Measurements from ENCODE around the gene SBDS. TPM values are rescaled to one million over a fixed set of nuclear protein-coding genes. Genes with fewer than 3 reads are reported as not detected.
"Not testable (repeated sequence)": the region's sequence is repeated elsewhere in the genome, so short reads cannot be mapped to it uniquely, and the experiment has no call there.

SBDS gene
- total RNA-seq (2021): 37.8 and 38.5 TPM in 2 replicates
- long read RNA-seq, transcript SBDS-201 (5 exons, 1,631 nt): major isoform, 267 of 287 reads
- long read RNA-seq, partial matches to known transcripts: 10 of 287 reads
- long read RNA-seq, other reads (novel, unspliced or antisense): 10 of 287 reads

GRCh38 chr7:66995050-66995776, at the start of gene SBDS:
SBDS (minus strand) TSS chr7:66995586; CDS start chr7:66995417, 169 bp downstream.
- not testable (repeated sequence) for H4K91ac ChIP-seq (ENCODE audit: insufficient read length, low read depth, low read length); H3K9me3 ChIP-seq (ENCODE audit: control insufficient read depth, low read depth, low read length); H2AK5ac ChIP-seq (ENCODE audit: insufficient read length, low read length); H2BK15ac ChIP-seq (ENCODE audit: low read depth, low read length); H3K9me3 Mint-ChIP-seq; H3K27me3 ChIP-seq (ENCODE audit: insufficient read depth, low read length); H3K18ac ChIP-seq (ENCODE audit: insufficient read length, low read depth, low read length); H3K23me2 ChIP-seq (ENCODE audit: insufficient read length, low read depth, low read length, poor library complexity, severe bottlenecking); H4K8ac ChIP-seq (replicated peaks; ENCODE audit: insufficient read length, low read depth, low read length); H2BK12ac ChIP-seq (ENCODE audit: insufficient read length, low read depth, low read length); H3T11ph ChIP-seq (ENCODE audit: low read length); H3K23ac ChIP-seq (ENCODE audit: insufficient read length, low read depth, low read length); H2BK120ac ChIP-seq (ENCODE audit: low read depth, low read length, poor library complexity, severe bottlenecking); H2AFZ ChIP-seq (ENCODE audit: low read length); H3K4me1 ChIP-seq (ENCODE audit: insufficient read depth, low read length); H3K56ac ChIP-seq (ENCODE audit: insufficient read length, low read depth, low read length); H4K20me1 ChIP-seq (ENCODE audit: control insufficient read depth, insufficient read depth, insufficient read length); H3K27me3 Mint-ChIP-seq (ENCODE audit: low read depth); H3K4ac ChIP-seq (ENCODE audit: low read depth, low read length); H3K79me2 ChIP-seq (ENCODE audit: insufficient read depth, low read length); H3K27ac ChIP-seq (ENCODE audit: insufficient read length, low read depth, low read length); H2BK20ac ChIP-seq (ENCODE audit: low read depth, low read length, poor library complexity, severe bottlenecking); H2BK5ac ChIP-seq (ENCODE audit: insufficient read length, low read length); H3K79me1 ChIP-seq (ENCODE audit: insufficient read depth, low read depth, low read length, poor library complexity, severe bottlenecking); H4K5ac ChIP-seq (ENCODE audit: insufficient read length, low read depth, low read length)
- Histone ChIP-seq H3K4me2 (ENCODE audit: insufficient read depth, insufficient read length, low read length) (peak within 1 kb of the TSS; percentile 74), H3K14ac (ENCODE audit: insufficient read depth, low read length) (peak within 1 kb of the TSS; percentile 78; the same call in 1 of the 2 replicates), H3K9ac (ENCODE audit: extremely low read depth, insufficient read length, low read length) (peak within 1 kb of the TSS; percentile 82)
- Mint-ChIP-seq H3K36me3 (ENCODE audit: insufficient read depth in 1 of 3, low read depth in 3 of 3) (peaks cover 12 to 40% (median 30%) of the 10 kb centered on the region in 3 experiments; a peak in 6 of 7 replicates), H3K27ac (peak within 1 kb of the TSS; percentile 99), H3K4me1 (peaks cover 8 to 13% of the 10 kb centered on the region in 2 experiments), H3K4me3 (peak within 1 kb of the TSS; percentile 98)
- no CpG with 5 or more reads among the region's 59 CpGs for WGBS (ENCODE audit: extremely low coverage, insufficient read length, low lambda C conversion rate)
- peak; percentile 97 for DNase-seq

- not testable (repeated sequence) for H3K27ac ChIP-seq (ENCODE audit: insufficient read length, low read depth, low read length); H3K36me3 Mint-ChIP-seq (ENCODE audit: insufficient read depth in 1 of 3, low read depth in 3 of 3)
- WGBS (ENCODE audit: extremely low coverage, insufficient read length, low lambda C conversion rate): no CpG with 5 or more reads among the region's 4 CpGs
These were observed 48.2 kb upstream of the SBDS start for GRCh38 chr7:67043559-67043930.

More at GRCh38 chr7:67043559-67043930, 48.2 kb upstream of the SBDS start:
- not testable (repeated sequence) for H4K20me1 ChIP-seq (ENCODE audit: control insufficient read depth, insufficient read depth, insufficient read length); H3K18ac ChIP-seq (ENCODE audit: insufficient read length, low read depth, low read length); H2AFZ ChIP-seq (ENCODE audit: low read length); H2BK12ac ChIP-seq (ENCODE audit: insufficient read length, low read depth, low read length); H2BK5ac ChIP-seq (ENCODE audit: insufficient read length, low read length); H3K79me2 ChIP-seq (ENCODE audit: insufficient read depth, low read length); H3K27ac Mint-ChIP-seq; H3K23me2 ChIP-seq (ENCODE audit: insufficient read length, low read depth, low read length, poor library complexity, severe bottlenecking); H3K27me3 ChIP-seq (ENCODE audit: insufficient read depth, low read length); H2BK120ac ChIP-seq (ENCODE audit: low read depth, low read length, poor library complexity, severe bottlenecking); H4K5ac ChIP-seq (ENCODE audit: insufficient read length, low read depth, low read length); H3K14ac ChIP-seq (ENCODE audit: insufficient read depth, low read length); H3K9me3 Mint-ChIP-seq; H4K8ac ChIP-seq (replicated peaks; ENCODE audit: insufficient read length, low read depth, low read length); H3K23ac ChIP-seq (ENCODE audit: insufficient read length, low read depth, low read length); H3T11ph ChIP-seq (ENCODE audit: low read length); H3K4me2 ChIP-seq (ENCODE audit: insufficient read depth, insufficient read length, low read length); H2AK5ac ChIP-seq (ENCODE audit: insufficient read length, low read length); H3K4me1 ChIP-seq (ENCODE audit: insufficient read depth, low read length); H3K79me1 ChIP-seq (ENCODE audit: insufficient read depth, low read depth, low read length, poor library complexity, severe bottlenecking); DNase-seq; H3K4ac ChIP-seq (ENCODE audit: low read depth, low read length); H2BK15ac ChIP-seq (ENCODE audit: low read depth, low read length); H3K9me3 ChIP-seq (ENCODE audit: control insufficient read depth, low read depth, low read length); H2BK20ac ChIP-seq (ENCODE audit: low read depth, low read length, poor library complexity, severe bottlenecking); H3K4me3 Mint-ChIP-seq; H3K56ac ChIP-seq (ENCODE audit: insufficient read length, low read depth, low read length); H4K91ac ChIP-seq (ENCODE audit: insufficient read length, low read depth, low read length); H3K9ac ChIP-seq (ENCODE audit: extremely low read depth, insufficient read length, low read length); H3K27me3 Mint-ChIP-seq (ENCODE audit: low read depth)
- H3K4me1 Mint-ChIP-seq: peaks cover 10 to 12% of the 10 kb centered on the region in 2 experiments; a peak in 2 of 4 replicates

All from H9 (cell line).